HG02798 (cell line): ENCODE data around the gene LOXL1.

Source experiments
- ATAC-seq: cut with Tn5 transposase; IDR thresholded peaks from one replicate; pipeline ENCODE4 v1.9.1; 2021; ENCODE audit warnings: mild to moderate bottlenecking; ENCODE audit not compliant: unreplicated experiment, poor library complexity

The LOXL1 gene

GRCh38 chr15:73926219-73927002 is at the start of gene LOXL1:
TSS of gene LOXL1 (plus strand) at chr15:73926462. CDS start at chr15:73926784, 322 bp downstream.
- no peak for ATAC-seq

- ATAC-seq = no peak
These were observed 46.8 kb upstream of the LOXL1 start for GRCh38 chr15:73879426-73879825.

- no peak for ATAC-seq
These were observed 44.5 kb upstream of the LOXL1 start for GRCh38 chr15:73881579-73882320.

GRCh38 chr15:73882761-73883419 is 43.4 kb upstream of the LOXL1 start:
- no peak for ATAC-seq

- no peak for ATAC-seq
These were observed 42.1 kb upstream of the LOXL1 start for GRCh38 chr15:73884159-73884558.

- ATAC-seq = no peak
These were observed 40.1 kb upstream of the LOXL1 start for GRCh38 chr15:73885954-73886700.

GRCh38 chr15:73886717-73887345 is 39.4 kb upstream of the LOXL1 start:
- ATAC-seq = no peak

- ATAC-seq = no peak
These were observed 38.8 kb upstream of the LOXL1 start for GRCh38 chr15:73887481-73887880.

- ATAC-seq = no peak
These were observed 37.8 kb upstream of the LOXL1 start for GRCh38 chr15:73888224-73889041.

- no peak for ATAC-seq
These were observed 37.1 kb upstream of the LOXL1 start for GRCh38 chr15:73889053-73889761.

- ATAC-seq = no peak
These were observed 36.5 kb upstream of the LOXL1 start for GRCh38 chr15:73889762-73890124.

GRCh38 chr15:73891328-73892315 is 34.6 kb upstream of the LOXL1 start:
- ATAC-seq = no peak

GRCh38 chr15:73892446-73893226 is 33.6 kb upstream of the LOXL1 start:
- no peak for ATAC-seq

GRCh38 chr15:73894133-73894814 is 32.0 kb upstream of the LOXL1 start:
- no peak for ATAC-seq

- ATAC-seq = no peak
These were observed 28.6 kb upstream of the LOXL1 start for GRCh38 chr15:73897441-73898261.
